Activated B cell treated with CpG ODN at 0.5 μM for 24 hours (primary cell): Measurements from ENCODE around the gene SUSD4. TPM values are rescaled to one million over a fixed set of nuclear protein-coding genes. Genes with fewer than 3 reads are reported as not detected.

ENCODE experiments used
- ATAC-seq: fragments of 200-7000 bp; cut with Tn5 transposase; one replicate; pipeline ENCODE4 v1.10.0; 2021; ENCODE audit warnings: low read depth, mild to moderate bottlenecking, moderate library complexity
- CTCF ChIA-PET: fragments of 350-600 bp; sonication (Branson Sonifier 250); formaldehyde crosslinking; loops from one replicate; lab custom pipeline; 2021; ENCODE audit warnings: antibody characterized with exemption; lab: Charles Lee
- POLR2A ChIA-PET: fragments of 350-600 bp; sonication (Branson Sonifier 250); formaldehyde crosslinking; loops from one replicate; lab custom pipeline; 2021; ENCODE audit warnings: antibody characterized with exemption; lab: Charles Lee
- DNase-seq: peaks from one replicate; pipeline ENCODE4 v3.0.0; 2022
- H3K27ac Mint-ChIP-seq: one replicate; pipeline ENCODE4 v1.8.0; 2020; ENCODE audit warnings: mixed read lengths
- H3K27me3 Mint-ChIP-seq: one replicate; pipeline ENCODE4 v1.8.0; 2021; ENCODE audit warnings: mixed read lengths
- H3K36me3 Mint-ChIP-seq: one replicate; pipeline ENCODE4 v1.8.0; 2021; ENCODE audit warnings: low read depth, mixed read lengths
- H3K4me1 Mint-ChIP-seq: one replicate; pipeline ENCODE4 v1.8.0; 2021; ENCODE audit warnings: mixed read lengths
- H3K4me3 Mint-ChIP-seq: one replicate; pipeline ENCODE4 v1.8.0; 2020; ENCODE audit warnings: mild to moderate bottlenecking, mixed read lengths
- H3K9me3 Mint-ChIP-seq: one replicate; pipeline ENCODE4 v1.8.0; 2020; ENCODE audit warnings: mixed read lengths
- intact Hi-C: fragments of 100-400 bp; cut with micrococcal nuclease; formaldehyde crosslinking; loops from one replicate; pipeline ENCODE4 v1.15.1; 2024
- total RNA-seq: library from RNA; stranded (reverse); gene quantifications from 2 replicates; pipeline ENCODE4 v1.2.3, GENCODE V29; 2022
- TF ChIP-seq, protein P1 (sequence below): fragments of 200-600 bp; IDR thresholded peaks from one replicate; pipeline ENCODE4 v1.8.0; 2022; ENCODE audit warnings: antibody characterized with exemption, mild to moderate bottlenecking

SUSD4 gene
- total RNA-seq, 1 donor from 2014 or later, result not detected

DNA sequence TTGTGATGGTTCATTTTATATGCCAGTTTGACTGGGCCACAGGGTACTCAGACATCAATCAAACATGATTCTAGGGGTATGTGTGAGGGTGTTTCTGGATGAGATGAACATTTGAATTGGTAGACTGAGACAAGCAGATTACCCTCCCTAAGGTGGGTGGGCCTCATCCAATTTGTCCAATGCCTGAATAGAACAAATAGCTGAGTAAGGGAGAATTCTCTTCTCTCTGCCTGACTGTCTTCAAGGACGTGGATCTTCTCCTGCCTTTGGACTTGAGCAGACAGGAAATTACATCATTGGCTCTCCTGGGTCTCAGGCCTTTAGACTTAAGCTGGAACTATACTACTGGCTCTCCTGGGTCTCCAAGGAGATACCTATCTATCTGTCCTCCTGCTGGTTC, 64.4 kb downstream of the SUSD4 start:
- TF ChIP-seq, protein P1, sequence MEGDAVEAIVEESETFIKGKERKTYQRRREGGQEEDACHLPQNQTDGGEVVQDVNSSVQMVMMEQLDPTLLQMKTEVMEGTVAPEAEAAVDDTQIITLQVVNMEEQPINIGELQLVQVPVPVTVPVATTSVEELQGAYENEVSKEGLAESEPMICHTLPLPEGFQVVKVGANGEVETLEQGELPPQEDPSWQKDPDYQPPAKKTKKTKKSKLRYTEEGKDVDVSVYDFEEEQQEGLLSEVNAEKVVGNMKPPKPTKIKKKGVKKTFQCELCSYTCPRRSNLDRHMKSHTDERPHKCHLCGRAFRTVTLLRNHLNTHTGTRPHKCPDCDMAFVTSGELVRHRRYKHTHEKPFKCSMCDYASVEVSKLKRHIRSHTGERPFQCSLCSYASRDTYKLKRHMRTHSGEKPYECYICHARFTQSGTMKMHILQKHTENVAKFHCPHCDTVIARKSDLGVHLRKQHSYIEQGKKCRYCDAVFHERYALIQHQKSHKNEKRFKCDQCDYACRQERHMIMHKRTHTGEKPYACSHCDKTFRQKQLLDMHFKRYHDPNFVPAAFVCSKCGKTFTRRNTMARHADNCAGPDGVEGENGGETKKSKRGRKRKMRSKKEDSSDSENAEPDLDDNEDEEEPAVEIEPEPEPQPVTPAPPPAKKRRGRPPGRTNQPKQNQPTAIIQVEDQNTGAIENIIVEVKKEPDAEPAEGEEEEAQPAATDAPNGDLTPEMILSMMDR, result no peak
- Mint-ChIP-seq H3K27me3 (no peaks in the 10 kb centered on the region), H3K27ac (no peak overlapping the region), H3K9me3 (peaks cover 5% of the 10 kb centered on the region), H3K4me3 (no peak overlapping the region), H3K36me3 (no peaks in the 10 kb centered on the region), H3K4me1 (no peaks in the 10 kb centered on the region)
- intact Hi-C loops, result no loop called here
- ChIA-PET POLR2A (no interaction called here), CTCF (no interaction called here)
- ATAC-seq (no peak), DNase-seq (no peak)

DNA sequence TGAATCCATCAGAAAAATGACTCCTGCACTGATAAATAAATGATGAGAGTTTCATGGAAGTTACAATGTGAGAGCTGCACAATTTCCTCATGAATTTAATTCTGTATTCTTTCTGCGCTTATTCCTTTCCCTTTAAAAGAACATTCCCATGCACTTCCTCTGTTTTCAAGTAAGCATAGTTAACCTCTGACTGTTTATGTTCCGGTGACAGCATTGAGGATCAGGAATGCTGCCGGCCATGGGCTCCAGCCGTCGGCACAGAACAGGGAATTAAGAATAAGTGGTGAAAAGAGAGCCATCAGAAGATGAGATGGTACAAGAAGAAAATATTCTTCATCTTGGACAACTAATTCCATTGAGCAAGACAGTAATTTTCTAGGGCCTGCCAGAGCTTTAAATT, 65.3 kb downstream of the SUSD4 start:
- intact Hi-C loops, result no loop called here
- H3K4me3 Mint-ChIP-seq, result no peak overlapping the region
- H3K9me3 Mint-ChIP-seq, result peaks cover 5% of the 10 kb centered on the region
- H3K27ac Mint-ChIP-seq, result no peak overlapping the region
- ChIA-PET POLR2A (no interaction called here), CTCF (no interaction called here)
- H3K4me1 Mint-ChIP-seq, result no peaks in the 10 kb centered on the region
- TF ChIP-seq, protein P1, result no peak
- no peak for DNase-seq
- H3K36me3 Mint-ChIP-seq, result no peaks in the 10 kb centered on the region
- H3K27me3 Mint-ChIP-seq, result no peaks in the 10 kb centered on the region
- ATAC-seq, result no peak

DNA sequence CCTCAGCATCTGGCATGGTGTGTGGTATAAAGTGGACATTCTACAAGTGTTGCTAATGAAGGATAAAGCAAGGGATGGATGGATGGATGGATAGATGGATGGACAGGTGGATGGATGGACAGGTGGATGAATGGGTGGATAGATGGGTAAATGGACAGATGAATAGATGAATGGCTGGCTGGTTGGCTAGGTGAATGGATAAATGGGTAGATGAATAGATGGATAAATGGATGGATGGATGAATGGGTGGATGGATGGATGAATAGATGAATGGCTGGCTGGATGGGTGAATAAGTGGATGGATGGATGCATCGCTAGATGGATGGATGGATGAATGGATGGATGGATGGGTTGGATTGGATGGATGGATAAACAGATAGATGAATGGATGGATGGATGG, 66.2 kb downstream of the SUSD4 start:
- POLR2A ChIA-PET, result no interaction called here
- H3K27me3 Mint-ChIP-seq, result peaks cover 1% of the 10 kb centered on the region
- H3K4me1 Mint-ChIP-seq, result no peaks in the 10 kb centered on the region
- H3K36me3 Mint-ChIP-seq, result no peaks in the 10 kb centered on the region
- intact Hi-C loops, result no loop called here
- TF ChIP-seq, protein P1, result no peak
- DNase-seq (no peak), ATAC-seq (no peak)
- peaks cover 2% of the 10 kb centered on the region for H3K9me3 Mint-ChIP-seq
- no peak overlapping the region for H3K4me3 Mint-ChIP-seq
- CTCF ChIA-PET, result no interaction called here
- H3K27ac Mint-ChIP-seq, result no peak overlapping the region

DNA sequence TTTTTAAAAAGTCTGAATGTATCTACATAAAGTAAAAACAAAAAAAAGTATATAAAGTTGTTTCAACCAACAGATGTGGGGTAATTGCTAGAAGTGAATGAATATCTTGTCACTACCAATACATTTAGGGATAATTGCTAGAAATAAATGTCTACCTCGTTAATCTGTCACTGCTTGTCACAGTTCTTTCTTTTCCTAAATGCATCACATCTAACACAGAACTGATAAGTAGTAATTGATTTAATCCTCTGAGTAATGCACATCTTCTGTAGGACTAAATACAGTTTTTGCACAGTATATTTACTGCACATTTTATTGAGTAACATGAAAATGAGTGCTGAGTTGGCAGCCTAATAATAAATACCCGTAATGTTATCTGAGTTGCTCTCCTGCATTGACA, 72.2 kb downstream of the SUSD4 start:
- Mint-ChIP-seq H3K27me3 (peaks cover 4% of the 10 kb centered on the region), H3K4me3 (no peak overlapping the region), H3K36me3 (no peaks in the 10 kb centered on the region), H3K9me3 (no peaks in the 10 kb centered on the region), H3K4me1 (no peaks in the 10 kb centered on the region), H3K27ac (no peak overlapping the region)
- ATAC-seq, result no peak
- DNase-seq, result no peak
- ChIA-PET POLR2A (interaction anchor here (0.6 kb wide), 1 partner anchor 15 kb away, joined by 4 read pairs; no protein-coding TSS in a partner anchor), CTCF (no interaction called here)
- intact Hi-C loops, result no loop called here
- TF ChIP-seq, protein P1, result no peak

DNA sequence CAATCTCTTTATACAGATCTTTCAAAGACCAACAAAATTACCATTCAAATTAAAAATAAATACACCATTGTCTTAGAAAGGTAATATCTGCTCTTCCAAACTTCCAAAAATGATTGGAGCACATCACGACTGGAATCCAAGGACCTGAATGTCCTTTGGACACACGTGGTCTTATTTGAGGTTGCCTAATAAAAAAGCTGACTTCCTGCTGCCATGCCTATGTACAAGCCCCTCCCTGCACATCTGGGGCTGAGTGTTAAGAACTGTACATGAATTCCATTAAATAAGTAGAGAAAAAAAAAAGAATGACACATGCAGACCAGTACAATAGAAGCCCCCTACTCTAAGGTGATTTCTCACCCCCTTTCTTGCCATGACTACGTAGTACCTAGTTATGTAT, 73.6 kb downstream of the SUSD4 start:
- POLR2A ChIA-PET, result no interaction called here
- Mint-ChIP-seq H3K27me3 (peaks cover 4% of the 10 kb centered on the region), H3K4me3 (no peak overlapping the region), H3K4me1 (no peaks in the 10 kb centered on the region), H3K27ac (no peak overlapping the region), H3K9me3 (peaks cover 3% of the 10 kb centered on the region), H3K36me3 (no peaks in the 10 kb centered on the region)
- intact Hi-C loops, result no loop called here
- ATAC-seq (no peak), DNase-seq (no peak)
- TF ChIP-seq, protein P1, result no peak
- CTCF ChIA-PET, result no interaction called here
